ENCODE data around the gene CLRN3. TPM values are rescaled to one million over a fixed set of nuclear protein-coding genes. Genes with fewer than 3 reads are reported as not detected.

CLRN3 gene
- total RNA-seq, 1 donor from 2014 or later: not detected

DNA sequence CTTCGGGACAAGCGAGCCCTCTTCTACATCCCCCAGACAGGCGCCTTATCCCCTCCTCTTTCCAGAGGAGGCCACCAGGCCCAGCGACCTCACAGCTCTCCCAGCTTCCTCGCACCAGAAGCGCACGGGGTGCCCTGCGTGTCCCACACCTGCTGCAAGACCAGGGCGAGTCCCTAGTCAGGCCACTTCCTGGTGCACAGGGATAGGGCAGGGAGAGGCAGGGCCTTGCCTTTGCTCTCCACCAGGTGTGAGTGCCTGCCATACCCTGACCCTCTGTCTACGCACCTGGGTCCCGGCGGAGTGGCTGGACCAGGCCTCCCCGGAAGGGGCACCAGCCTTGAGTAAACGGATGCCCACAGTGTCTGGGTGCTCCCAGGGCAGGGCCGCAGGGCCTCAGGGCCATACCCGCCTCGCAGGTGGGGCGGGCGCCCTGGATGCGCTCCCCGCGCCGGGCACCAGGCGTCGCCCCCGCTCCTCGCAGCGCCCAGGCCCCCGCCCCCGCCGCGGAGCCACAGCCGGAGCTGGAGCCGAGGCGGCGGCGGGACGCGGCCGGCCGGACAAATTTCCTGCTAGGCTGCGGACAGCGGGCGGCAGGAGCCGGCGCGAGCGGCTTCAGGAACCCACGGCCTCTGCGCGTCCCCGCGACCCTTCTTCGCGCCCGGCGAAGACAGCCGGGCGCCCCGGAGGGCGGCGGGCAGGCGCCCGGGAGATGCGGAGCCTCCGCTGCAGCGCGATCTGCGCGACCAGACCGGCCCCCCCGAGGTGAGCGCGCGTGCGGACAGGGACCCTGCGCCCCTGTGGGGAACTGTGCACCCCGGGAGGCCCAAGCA lies 14.0 kb upstream of the CLRN3 start, which contains the start of gene PTPRE:
PTPRE (plus strand) TSS at position 556 of the 830 bp plus-strand sequence. CDS start 133,779 bp downstream, outside the sequence.
- Mint-ChIP-seq H3K36me3 (ENCODE audit: low read depth, unreplicated experiment) (no peaks in the 10 kb centered on the region), H3K9me3 (ENCODE audit: unreplicated experiment) (no peaks in the 10 kb centered on the region), H3K27ac (ENCODE audit: unreplicated experiment) (peak within 1 kb of the TSS; percentile 18), H3K27me3 (ENCODE audit: low read depth, unreplicated experiment) (peaks cover 13% of the 10 kb centered on the region), H3K4me1 (ENCODE audit: low read depth, unreplicated experiment) (peaks cover 25% of the 10 kb centered on the region), H3K4me3 (ENCODE audit: unreplicated experiment) (peak within 1 kb of the TSS; percentile 87)
- Histone ChIP-seq H3K27me3 (ENCODE audit: insufficient read depth, low read length) (peaks cover 2% of the 10 kb centered on the region), H2AFZ (ENCODE audit: low read depth, low read length) (peak within 1 kb of the TSS; percentile 67), H3K4me3 (ENCODE audit: insufficient read depth, low read depth, low read length) (peak within 1 kb of the TSS; percentile 48), H3K4me1 (ENCODE audit: insufficient read depth, low read length) (peaks cover 24% of the 10 kb centered on the region), H3K79me2 (ENCODE audit: insufficient read depth, low read length) (peaks cover 37% of the 10 kb centered on the region), H3K9ac (ENCODE audit: low read length) (peak within 1 kb of the TSS; percentile 76), H3K9me3 (ENCODE audit: insufficient read depth, low read depth, low read length) (no peaks in the 10 kb centered on the region), H4K20me1 (ENCODE audit: insufficient read depth, low read length) (no peaks in the 10 kb centered on the region), H3K36me3 (ENCODE audit: insufficient read depth, low read length) (no peaks in the 10 kb centered on the region), H3K4me2 (ENCODE audit: low read length) (peak within 1 kb of the TSS; percentile 85), H3K27ac (ENCODE audit: low read depth, low read length) (peak within 1 kb of the TSS; percentile 54)
- no peak for TF ChIP-seq EZH2 (IDR thresholded peaks at IDR 0.05; ENCODE audit: insufficient read depth, low read length)
- TF ChIP-seq, protein P1, sequence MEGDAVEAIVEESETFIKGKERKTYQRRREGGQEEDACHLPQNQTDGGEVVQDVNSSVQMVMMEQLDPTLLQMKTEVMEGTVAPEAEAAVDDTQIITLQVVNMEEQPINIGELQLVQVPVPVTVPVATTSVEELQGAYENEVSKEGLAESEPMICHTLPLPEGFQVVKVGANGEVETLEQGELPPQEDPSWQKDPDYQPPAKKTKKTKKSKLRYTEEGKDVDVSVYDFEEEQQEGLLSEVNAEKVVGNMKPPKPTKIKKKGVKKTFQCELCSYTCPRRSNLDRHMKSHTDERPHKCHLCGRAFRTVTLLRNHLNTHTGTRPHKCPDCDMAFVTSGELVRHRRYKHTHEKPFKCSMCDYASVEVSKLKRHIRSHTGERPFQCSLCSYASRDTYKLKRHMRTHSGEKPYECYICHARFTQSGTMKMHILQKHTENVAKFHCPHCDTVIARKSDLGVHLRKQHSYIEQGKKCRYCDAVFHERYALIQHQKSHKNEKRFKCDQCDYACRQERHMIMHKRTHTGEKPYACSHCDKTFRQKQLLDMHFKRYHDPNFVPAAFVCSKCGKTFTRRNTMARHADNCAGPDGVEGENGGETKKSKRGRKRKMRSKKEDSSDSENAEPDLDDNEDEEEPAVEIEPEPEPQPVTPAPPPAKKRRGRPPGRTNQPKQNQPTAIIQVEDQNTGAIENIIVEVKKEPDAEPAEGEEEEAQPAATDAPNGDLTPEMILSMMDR (IDR thresholded peaks at IDR 0.05; ENCODE audit: insufficient read depth, low read depth, low read length): peak; percentile 36
- no peak for DNase-seq (ENCODE audit: low read depth)
- FAIRE-seq: no peak

DNA sequence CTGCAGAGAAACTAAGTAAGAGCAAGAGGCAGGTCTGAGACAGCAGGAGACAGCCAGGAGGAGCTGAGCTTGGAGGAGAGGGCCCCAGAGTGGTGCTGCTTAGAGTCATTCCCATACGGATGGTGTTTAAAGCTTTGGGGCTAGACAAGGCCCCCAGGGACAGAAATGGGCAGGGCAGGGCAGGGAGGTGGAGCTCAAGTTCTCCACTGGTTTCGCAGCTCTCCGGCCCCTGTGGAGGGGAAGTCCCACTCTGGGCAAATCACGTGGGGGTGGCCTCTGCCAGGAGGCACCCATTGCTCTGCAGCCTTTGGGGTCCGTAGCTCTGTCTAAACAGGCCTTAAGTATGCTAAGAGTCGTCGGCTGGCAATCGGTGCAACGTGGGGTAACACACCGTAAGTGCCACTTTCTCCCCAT lies 13.1 kb upstream of the CLRN3 start:
- no peak for TF ChIP-seq EZH2 (IDR thresholded peaks at IDR 0.05; ENCODE audit: insufficient read depth, low read length)
- TF ChIP-seq, protein P1 (IDR thresholded peaks at IDR 0.05; ENCODE audit: insufficient read depth, low read depth, low read length): no peak
- Histone ChIP-seq H3K36me3 (ENCODE audit: insufficient read depth, low read length) (no peaks in the 10 kb centered on the region), H3K79me2 (ENCODE audit: insufficient read depth, low read length) (peaks cover 28% of the 10 kb centered on the region), H3K9me3 (ENCODE audit: insufficient read depth, low read depth, low read length) (no peaks in the 10 kb centered on the region), H3K27ac (ENCODE audit: low read depth, low read length) (no peak overlapping the region), H3K27me3 (ENCODE audit: insufficient read depth, low read length) (peaks cover 2% of the 10 kb centered on the region), H2AFZ (ENCODE audit: low read depth, low read length) (no peak overlapping the region), H3K4me3 (ENCODE audit: insufficient read depth, low read depth, low read length) (no peak overlapping the region), H3K4me2 (ENCODE audit: low read length) (no peak overlapping the region), H3K4me1 (ENCODE audit: insufficient read depth, low read length) (peaks cover 24% of the 10 kb centered on the region), H3K9ac (ENCODE audit: low read length) (no peak overlapping the region), H4K20me1 (ENCODE audit: insufficient read depth, low read length) (no peaks in the 10 kb centered on the region)
- H3K4me1 Mint-ChIP-seq (ENCODE audit: low read depth, unreplicated experiment): peaks cover 25% of the 10 kb centered on the region
- no peak for DNase-seq (ENCODE audit: low read depth)
- no peaks in the 10 kb centered on the region for H3K36me3 Mint-ChIP-seq (ENCODE audit: low read depth, unreplicated experiment)
- H3K9me3 Mint-ChIP-seq (ENCODE audit: unreplicated experiment): no peaks in the 10 kb centered on the region
- peaks cover 13% of the 10 kb centered on the region for H3K27me3 Mint-ChIP-seq (ENCODE audit: low read depth, unreplicated experiment)
- peak overlapping the region; percentile 72 for H3K4me3 Mint-ChIP-seq (ENCODE audit: unreplicated experiment)
- FAIRE-seq: no peak
- peak overlapping the region; percentile 81 for H3K27ac Mint-ChIP-seq (ENCODE audit: unreplicated experiment)

All from astrocyte (in vitro differentiated cells and primary cell).